Islet precursor cell (in vitro differentiated cells): ENCODE measurements around the gene CXXC4.

Experiments used
- DNase-seq: peaks from one replicate; pipeline ENCODE4 v3.0.0-alpha.2; 2018

The CXXC4 gene

DNA sequence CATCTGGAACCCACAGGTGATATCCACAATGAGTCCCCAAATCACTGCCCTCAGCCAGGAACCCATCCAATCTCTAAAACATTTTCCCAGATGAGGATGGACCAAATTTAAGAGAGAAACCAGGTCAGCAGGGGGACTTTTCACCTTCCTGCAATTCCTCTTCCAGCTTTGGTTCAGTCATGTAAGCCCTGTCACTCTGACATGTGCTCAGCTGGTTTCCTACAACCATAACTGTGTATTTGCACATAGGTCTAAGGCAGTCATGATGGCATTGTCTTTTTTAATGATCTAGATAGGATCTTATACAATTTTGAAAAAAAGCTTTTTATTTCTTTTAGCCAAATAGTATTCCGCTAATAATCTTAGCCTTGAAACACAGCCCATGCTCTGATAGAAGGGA lies 6.5 kb downstream of the CXXC4 start:
- no peak for DNase-seq

- peak; percentile 60 for DNase-seq
These were observed 7.8 kb downstream of the CXXC4 start for GRCh38 chr4:104486716-104487504.

DNA sequence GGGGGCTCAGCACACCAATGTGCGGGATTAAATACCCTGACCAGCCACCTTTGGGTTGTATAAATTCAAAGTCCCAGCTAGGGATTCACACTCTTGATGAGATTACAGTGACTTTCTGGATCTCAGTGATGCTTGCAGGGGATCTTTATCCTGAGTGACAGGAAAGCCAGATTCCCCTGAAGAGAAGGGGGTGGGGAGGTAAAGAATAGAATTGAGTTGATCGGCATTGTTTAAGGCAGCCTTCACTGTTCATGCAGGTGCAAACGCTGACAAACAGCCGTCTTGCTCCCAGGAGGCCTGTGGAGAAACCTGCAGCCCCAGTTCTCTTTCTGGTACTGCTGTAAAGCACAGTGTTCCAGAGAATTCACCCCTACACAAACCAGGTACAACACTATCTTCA lies 19.0 kb downstream of the CXXC4 start:
- no peak for DNase-seq

- no peak for DNase-seq
These were observed 21.9 kb downstream of the CXXC4 start for GRCh38 chr4:104472766-104473165.

DNA sequence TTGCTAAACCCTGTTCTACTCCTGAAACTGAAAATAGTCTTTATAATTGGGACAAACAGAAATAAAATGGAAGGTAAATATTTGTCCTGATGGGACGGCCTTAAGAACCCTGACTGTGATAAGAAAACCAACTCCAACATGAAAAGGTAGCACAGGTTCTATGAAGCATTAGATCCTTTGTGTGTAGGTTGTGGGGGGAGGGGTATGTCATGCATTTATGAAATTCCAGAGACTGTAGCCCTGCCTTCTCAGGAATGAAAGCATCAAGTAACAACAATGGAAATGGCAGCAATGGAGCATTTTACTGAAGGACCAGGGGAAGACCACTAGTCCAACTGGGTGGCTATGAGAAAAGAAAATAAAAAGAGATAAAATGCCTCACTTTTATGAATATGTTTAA lies 23.9 kb downstream of the CXXC4 start:
- no peak for DNase-seq

DNA sequence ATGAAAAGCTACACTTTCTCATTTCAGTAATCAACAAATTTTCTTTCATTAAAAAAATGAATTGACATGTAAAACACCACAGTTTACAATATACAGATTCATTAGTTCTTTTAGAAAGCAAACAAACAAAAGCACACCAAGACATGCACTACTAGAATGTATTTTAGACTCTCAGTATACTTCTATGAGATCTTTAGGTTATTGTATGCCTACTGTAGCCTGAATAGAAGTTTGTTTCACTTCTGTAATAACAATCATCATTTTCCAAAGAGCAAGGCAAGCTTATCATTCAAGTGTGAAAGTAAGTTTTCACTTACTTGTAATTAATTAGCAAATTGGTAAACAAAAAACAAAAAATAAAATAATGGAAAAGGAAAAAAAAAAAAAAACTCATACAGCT lies 24.9 kb downstream of the CXXC4 start:
- no peak for DNase-seq

DNA sequence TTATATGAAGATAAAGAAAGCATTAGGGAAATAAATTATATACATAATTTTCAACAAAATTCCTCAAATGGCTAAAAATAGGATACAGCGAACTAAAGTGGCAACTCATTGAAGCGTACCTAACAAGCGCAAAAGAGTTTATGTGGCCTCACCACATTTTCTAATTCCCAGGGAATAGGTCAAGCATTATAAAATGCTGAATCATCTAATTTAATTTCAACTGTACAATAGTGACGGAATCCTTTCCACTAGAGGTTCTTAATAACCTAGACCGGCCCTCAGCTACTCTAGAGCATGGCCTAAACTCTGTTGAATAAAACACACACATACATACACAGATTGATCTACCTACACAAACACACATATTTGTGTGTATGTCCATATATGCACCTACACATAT lies 29.1 kb downstream of the CXXC4 start:
- DNase-seq, result no peak

DNA sequence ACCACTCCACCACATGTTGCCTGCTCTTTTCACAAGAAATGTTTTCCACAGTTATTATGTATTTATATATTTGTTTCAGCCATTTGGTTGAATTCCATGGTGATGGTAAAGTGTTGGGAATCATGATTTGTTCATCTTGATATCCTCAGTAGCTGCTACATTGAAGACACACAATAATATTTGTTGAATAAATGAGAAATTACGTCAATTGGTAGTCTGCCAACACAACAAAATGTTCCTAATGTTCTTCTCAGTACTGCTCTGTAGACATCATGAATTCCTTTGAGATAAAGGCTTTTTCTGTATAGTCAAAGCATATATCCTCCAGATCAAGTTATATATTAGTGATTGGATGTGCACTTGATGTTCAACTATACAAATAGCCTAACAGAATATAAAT lies 29.5 kb downstream of the CXXC4 start:
- no peak for DNase-seq

DNA sequence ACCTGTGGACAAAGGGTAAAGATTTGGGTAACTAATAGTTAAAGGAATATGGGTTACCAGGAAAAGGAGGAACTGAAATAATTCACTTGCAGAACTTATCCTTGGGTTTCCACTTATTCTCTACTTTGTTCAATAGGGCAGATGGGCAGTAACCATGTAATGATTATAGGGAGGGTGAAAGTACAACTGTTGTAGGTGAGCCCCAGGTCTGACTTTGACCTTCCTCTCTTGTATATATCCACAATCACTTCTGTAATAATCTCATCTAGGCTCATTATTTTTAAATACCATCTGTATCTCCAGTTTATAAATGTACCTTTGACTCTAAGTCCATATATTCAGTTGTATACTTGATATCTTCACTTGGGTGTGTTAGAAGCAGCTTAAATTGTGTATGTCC lies 32.1 kb downstream of the CXXC4 start:
- DNase-seq, result no peak

DNA sequence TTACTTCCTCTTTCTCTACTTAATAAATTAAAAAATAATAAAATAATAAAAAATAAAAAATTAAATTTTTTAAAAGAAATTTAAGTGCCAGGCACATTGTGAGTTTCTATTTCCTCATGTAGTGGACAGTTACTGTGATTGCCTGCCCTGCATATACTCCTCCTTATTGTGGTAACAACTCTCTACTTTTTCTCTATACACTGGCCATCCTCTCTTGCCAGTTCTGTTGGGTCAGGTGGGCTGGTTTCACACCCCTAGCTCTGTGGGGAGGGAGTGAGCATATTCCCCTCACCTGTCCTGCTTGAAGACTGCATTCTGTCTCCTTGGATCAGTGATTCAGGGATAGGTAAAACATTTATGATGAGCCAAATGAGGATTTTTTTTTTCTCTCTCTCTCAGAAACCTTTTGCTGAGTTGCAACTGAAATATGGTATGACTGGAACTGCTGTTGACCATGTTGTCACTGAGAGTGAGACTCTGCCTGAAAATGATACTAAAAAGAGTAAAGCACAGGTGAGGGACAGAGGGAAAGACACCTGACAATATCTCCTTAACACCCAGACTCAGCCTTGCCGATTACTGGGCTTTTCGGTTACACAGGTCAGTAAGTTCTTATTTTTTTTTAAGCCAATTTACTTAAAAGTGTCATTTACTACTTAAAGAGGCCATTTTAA lies 37.2 kb downstream of the CXXC4 start:
- no peak for DNase-seq

GRCh38 chr4:104451573-104451972 lies 43.1 kb downstream of the CXXC4 start:
- DNase-seq, result no peak

GRCh38 chr4:104449537-104449936 lies 45.2 kb downstream of the CXXC4 start:
- no peak for DNase-seq

DNA sequence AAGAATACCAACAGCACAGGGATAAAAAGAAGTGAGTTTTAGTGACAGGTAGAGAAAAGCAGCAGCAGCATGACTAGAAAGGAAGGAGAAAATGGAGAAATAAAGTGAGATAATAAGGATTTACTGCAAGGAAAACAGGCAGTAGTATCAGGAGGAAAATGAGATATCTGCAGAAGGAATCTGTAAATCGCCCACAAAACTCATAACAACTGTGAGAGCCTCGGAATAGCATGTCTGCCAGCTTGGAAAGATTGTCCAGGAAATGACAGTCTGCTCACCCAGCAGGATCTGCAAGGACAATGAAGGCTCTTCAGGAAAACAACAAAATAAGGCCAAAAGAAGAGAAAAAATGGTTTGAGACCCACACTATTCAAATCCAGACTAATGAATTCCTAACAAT lies 47.4 kb downstream of the CXXC4 start:
- DNase-seq, result no peak

- no peak for DNase-seq
These were observed 48.0 kb downstream of the CXXC4 start for GRCh38 chr4:104446431-104447278.

DNA sequence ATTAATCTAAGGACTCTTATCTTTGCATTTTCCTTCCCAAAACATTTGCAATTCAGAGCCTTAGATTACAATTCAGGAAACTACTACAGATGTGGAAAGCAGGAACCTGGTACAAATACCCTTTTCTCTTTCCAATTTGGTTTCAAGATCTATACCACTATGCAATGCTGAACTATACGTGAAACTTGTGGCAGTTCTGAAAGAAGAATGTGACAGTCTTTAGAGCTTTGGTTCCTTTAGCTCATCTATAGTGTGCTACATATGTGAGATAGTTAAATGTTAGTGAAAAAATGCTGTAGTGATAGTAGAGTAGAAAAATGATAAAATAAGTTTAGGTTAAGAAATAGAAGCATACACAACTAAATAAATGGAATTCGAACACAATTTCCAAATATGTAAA lies 50.0 kb downstream of the CXXC4 start:
- no peak for DNase-seq

DNA sequence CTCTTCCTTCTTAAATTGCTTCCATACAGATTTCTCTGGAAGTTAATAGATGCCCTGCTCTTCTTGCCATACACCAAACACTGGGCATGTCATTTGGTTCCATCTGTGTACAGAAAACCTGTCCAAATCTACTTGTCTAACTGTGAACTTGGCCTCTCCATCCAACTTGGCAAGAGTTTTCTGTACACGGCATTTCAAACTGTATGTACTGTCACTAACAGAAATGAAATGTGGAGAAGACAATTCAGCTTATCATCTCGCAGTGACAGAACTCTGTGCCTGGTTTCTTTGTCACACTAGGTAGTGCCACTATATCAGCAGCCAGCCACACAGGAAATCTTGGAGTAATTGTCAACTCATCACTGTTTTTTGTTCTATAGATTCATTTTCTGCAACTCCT lies 58.2 kb downstream of the CXXC4 start:
- no peak for DNase-seq

- no peak for DNase-seq
These were observed 65.4 kb downstream of the CXXC4 start for GRCh38 chr4:104429150-104429741.

- no peak for DNase-seq
These were observed 68.7 kb downstream of the CXXC4 start for GRCh38 chr4:104425948-104426347.

DNA sequence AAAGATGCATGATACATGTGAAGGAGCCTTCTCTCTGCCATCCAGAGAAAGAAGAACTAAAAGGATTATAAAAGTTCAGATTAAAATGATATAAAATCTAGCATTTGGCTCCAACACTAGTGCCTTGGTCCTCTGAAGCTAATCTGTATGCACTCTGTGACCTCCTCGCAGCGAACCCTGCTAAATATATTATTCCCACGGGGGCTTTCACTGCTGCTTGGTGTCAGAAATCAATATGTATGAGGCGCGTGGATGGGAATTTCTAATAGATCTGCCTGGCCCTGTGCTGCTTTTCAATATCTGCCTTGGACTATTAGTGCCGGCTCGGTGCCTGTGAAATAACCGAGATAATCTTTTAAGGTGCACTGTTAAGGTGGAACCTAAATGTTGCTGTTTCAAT lies 69.7 kb downstream of the CXXC4 start:
- DNase-seq, result no peak

DNA sequence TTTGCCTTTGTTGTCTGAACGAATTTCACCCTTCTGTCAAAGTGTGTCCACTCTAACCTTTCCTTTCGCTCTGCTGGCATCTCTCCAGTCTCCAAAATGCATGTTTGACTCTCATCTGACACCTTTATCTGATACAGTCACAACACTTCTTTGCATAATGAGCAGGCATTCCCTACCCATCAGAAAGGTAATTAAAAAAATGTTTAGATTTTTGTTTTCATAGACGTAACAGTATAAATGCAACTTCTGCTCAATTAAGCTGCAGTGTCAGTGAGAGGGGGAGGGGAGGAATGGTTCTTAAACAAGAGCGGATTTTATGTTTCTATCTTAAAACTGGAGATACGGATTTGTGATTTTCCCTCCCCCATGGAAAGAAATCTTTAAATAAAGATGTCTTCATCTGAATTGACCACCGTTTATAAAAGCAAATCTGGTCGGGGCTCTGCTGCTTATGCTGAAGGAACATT lies 70.2 kb downstream of the CXXC4 start:
- DNase-seq, result no peak

- peak; percentile 71 for DNase-seq
These were observed 73.1 kb downstream of the CXXC4 start for GRCh38 chr4:104421566-104421965.

DNA sequence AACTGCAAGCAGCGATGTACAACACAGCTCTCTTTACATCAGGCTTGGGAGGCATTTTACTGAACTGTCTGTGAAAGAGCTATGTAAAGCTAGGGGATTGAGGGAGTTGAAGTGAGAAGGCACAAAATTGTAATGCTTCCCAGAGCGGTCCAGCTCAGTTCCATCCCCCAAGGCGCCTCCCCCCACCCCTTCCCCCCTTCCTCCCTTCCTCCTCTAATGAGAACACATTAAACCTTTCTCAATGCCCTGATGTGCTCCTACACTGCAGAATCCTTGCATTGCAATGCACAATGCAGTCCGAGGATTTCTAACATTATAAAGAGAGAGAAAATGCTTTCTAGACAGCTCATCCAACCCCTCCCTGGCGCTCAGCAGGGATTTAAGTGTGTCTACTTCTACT lies 73.9 kb downstream of the CXXC4 start:
- peak; percentile 62 for DNase-seq
